Measurements from ENCODE around the gene EAF2.
"Not testable (repeated sequence)": the region's sequence is repeated elsewhere in the genome, so short reads cannot be mapped to it uniquely, and the experiment has no call there.

The EAF2 gene

DNA sequence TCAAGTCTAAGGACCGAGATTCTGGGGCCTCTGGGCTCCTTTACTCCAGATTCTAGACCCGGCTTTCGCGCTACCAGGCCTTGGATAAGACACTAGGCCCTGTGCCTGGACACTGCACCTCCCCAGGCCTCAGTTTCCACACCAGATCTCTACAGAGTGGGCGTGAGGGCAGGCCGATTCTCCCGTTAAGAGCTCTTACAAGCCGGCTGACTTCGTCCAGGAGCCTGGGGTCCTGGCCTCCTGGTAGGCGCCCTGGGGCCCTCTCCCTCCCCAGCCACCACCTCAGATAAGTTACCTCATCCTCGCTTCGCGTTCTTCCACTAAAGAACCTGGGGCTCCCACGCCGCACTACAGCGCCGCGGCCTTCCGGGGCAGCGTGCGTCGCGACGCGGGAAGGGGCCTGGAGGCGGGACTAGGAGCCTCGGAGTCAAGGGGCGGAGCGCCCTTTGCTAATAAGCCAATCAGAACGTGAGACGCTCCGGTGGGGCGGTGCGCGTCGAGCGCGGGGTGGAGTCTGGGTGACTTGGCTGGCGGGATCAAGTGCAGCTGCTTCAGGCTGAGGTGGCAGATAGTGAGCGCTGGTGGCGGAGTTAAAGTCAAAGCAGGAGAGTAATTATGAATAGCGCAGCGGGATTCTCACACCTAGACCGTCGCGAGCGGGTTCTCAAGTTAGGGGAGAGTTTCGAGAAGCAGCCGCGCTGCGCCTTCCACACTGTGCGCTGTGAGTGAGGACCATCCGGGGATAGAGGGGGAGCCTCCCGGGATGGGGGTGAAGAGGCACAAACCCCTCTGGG lies at the start of gene EAF2, which contains the start of gene IQCB1:
TSS of gene EAF2 (plus strand) at position 539 of the 794 bp plus-strand sequence. CDS start at position 616, 77 bp downstream.
TSS of gene IQCB1 (minus strand) at position 390 of the 794 bp plus-strand sequence. CDS start 6,100 bp downstream, outside the sequence.
- DNase-seq (ENCODE audit: low spot score): peak; percentile 98

- no peak for DNase-seq (ENCODE audit: low spot score)
These were observed 48.5 kb upstream of the EAF2 start for GRCh38 chr3:121786485-121786884.

- peak; percentile 24 for DNase-seq (ENCODE audit: low spot score)
These were observed 41.9 kb upstream of the EAF2 start for GRCh38 chr3:121793078-121793477.

DNA sequence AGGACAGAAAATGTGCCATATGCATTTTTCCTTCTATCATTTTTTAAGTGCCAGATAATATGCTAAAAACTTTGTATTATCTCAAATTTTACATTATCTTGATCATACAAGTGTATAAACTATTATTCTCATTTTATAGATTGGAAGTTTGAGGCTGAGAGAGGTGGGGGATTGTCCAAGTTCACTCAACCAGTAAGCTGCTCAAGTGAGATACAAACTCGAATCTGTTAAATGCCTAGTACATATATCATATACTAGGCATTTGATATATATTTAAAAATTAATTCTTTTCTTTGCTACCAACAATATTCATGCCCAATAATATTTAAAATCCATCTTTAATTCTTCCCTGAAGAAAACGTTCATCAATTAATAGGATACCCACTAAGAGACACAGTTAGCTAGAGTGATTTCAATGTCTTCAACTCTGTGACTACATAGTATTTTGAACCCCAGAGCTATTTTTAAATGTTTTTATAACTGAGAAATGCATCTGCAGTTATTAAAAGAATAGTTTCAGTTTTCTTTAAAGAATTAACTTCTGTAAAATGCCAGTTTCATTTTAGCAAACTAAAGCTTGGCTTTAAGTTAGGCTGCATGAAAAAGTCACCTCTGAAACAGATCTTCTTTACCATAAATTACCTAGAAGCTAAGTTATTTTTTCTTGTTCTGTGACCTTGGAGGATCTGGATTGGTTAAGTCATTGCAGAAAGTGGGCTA lies 40.6 kb upstream of the EAF2 start:
- peak; percentile 43 for DNase-seq (ENCODE audit: low spot score)

DNA sequence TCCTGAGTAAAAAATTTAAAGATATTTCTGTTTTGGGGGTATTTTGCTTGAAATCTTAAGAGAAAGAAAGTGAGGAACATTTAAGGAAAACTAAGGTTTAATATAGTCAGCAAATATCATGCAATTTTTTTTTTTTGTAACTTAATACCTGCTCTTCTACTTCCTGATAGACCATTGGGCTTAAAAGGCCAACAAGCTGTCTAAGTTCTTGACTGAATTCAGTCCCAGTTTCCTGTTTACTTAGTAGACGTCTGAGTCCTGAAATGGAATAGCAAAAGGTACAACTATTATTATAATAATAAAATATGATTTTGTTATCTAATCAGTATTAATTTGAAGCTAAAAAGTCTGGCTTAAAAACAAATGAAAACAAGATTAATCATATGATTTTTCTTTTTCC lies 38.0 kb upstream of the EAF2 start:
- DNase-seq (ENCODE audit: low spot score): no peak

GRCh38 chr3:121800906-121801305 lies 34.1 kb upstream of the EAF2 start:
- DNase-seq (ENCODE audit: low spot score): no peak

GRCh38 chr3:121803771-121804320 lies 31.2 kb upstream of the EAF2 start:
- no peak for DNase-seq (ENCODE audit: low spot score)

DNA sequence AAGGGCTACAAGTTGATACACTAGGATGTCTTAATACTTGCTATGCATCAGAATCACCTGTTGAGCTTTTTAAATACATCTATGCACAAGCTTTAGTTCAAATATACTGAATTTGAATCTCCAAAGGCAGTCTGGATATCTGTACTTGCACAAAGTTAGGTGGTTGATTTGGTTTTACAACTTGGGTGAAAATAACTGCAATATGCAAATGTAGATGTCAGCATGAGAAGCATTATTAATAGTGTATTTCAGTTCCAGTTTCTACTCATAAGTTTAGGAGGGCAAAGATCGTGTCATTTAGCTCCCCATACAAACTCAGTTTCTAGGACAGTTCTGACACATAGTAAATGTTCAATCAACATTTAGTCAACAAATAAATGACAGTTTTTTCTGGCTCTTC lies 25.8 kb upstream of the EAF2 start:
- DNase-seq (ENCODE audit: low spot score): peak; percentile 70

GRCh38 chr3:121817753-121818152 lies 17.3 kb upstream of the EAF2 start:
- no peak for DNase-seq (ENCODE audit: low spot score)

DNA sequence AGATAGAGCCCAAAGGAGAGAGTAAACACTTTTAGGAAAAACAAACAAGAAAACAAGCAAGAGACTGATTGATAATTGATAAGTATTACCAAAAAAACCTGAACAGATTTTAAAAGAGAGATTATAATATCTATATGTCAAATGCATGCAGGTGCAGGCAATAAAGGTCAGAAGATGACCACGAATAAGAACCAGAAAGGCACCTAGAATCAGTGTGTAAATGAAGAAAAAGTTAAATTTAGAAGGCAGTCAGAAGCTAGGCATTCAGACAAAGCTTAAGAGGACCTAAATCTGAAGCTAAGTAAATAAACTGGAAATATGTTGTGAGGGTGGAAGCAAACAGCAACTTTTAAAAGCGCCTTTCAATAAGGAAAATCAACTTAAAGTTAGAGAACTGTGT lies 16.4 kb upstream of the EAF2 start:
- no peak for DNase-seq (ENCODE audit: low spot score)

DNA sequence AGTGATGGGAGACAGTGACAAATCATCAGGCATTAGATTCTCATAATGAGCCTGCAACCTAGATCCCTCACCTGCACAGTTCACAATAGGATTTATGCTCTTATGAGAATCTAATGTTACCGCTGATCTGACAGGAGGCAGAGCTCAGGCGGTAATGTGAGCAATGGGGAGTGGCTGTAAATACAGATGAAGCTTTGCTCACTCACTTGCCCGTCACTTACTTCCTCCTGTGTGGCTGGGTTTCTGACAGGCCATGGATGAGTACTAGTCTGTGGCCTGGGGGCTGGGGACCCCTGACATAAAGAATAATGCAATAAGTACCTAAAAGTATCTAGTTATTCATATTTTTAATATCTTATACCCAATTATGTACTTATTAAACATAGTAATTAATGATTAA lies 15.8 kb upstream of the EAF2 start:
- no peak for DNase-seq (ENCODE audit: low spot score)

DNA sequence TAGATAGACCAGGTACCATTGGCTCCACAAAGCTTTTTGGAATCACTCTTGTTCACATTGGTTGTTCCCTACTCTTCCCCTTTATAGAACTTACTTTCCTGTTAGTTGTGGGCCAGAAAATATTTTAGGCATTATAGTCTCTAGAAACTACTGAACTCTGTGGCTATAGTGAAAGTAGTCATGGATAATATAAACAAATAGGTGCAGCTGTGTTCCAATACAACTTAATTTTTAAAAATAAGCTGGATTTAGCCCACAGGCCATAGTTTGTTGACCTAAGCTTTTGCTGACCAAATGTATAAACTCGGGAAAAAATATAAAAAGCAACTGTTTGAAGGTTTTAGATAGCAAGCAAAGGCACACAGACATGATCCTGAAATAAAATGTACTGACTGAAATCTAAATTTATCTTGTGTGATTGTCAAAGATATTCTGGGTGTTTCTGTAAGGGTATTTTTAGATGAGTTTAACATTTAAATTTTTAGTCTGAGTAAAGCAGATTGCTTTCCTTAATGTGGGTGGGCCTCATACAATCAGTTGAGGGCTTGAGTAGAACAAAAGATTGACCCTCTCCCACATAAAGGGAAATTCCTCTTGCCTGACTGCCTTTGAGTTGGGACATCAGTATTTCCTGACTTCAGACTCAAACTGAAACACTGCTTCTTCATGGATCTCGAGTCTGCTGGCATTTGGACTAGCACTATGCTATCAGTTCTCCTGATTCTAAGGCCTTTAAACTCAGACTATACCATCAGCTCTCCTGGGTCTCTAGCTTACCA lies 13.4 kb upstream of the EAF2 start:
- no peak for DNase-seq (ENCODE audit: low spot score)

- no peak for DNase-seq (ENCODE audit: low spot score)
These were observed 12.0 kb upstream of the EAF2 start for GRCh38 chr3:121822973-121823372.

GRCh38 chr3:121834157-121834670 lies 795 bp upstream of the EAF2 start:
- peak; percentile 32 for DNase-seq (ENCODE audit: low spot score)

- no peak for DNase-seq (ENCODE audit: low spot score)
These were observed 424 bp downstream of the EAF2 start for GRCh38 chr3:121835465-121835801.

GRCh38 chr3:121836064-121836463 lies 1.1 kb downstream of the EAF2 start:
- DNase-seq (ENCODE audit: low spot score): peak; percentile 38

- DNase-seq (ENCODE audit: low spot score): no peak
These were observed 1.5 kb downstream of the EAF2 start for GRCh38 chr3:121836481-121836880.

DNA sequence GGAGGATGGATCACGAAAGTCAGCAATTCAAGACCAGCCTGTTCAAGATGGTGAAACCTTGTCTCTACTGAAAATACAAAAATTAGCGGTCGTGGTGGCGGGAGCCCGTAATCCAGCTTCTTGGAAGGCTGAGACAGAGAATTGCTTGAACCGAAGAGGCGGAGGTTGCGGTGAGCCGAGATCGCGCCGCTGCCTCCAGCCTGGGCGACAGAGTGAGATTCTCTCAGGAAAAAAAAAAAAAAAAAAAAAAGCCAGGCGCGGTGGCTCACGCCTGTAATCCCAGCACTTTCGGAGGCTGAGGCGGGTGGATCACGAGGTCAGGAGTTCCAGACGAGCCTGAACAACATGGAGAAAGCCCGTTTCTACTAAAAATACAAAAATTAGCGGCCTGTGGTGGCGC lies 5.0 kb downstream of the EAF2 start:
- no peak for DNase-seq (ENCODE audit: low spot score)

GRCh38 chr3:121844892-121845291 lies 9.9 kb downstream of the EAF2 start:
- DNase-seq (ENCODE audit: low spot score): no peak

DNA sequence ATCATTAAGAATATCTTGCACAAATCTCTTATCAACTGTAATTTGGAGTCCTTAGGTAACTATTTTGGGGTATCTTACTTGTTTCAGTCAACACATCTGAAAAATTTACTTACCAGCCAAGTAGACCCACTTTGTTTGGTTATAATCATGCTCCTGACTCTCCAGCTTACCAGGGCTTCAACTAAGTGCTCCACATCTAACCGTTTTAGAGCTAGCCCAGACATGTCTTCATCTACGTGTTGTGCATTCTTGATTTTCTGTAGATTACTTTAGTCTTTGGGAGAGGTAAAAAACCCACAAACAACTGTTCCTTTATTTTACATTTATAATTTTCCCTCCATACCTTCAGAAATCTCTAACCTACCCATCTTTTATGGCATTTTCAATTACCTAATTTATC lies 17.2 kb downstream of the EAF2 start:
- no peak for DNase-seq (ENCODE audit: low spot score)

DNA sequence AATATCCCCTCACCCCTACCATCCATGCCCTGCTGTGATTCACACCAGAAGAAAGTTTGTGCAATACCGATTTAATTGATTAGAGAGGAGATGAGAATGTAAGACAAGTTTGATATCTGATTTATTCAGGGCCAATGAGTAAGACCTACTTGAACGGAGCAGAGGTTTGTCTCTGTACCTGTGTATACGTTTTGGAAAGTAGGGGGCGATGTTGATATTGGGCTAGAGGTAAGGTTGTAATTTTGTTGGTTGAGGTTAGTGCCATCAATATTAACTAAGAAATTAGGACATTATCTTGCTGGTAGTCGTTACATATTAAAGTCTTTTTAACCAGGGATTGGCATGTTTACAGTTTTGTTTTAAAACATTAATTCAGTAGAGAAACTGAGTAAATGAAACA lies 20.5 kb downstream of the EAF2 start:
- DNase-seq (ENCODE audit: low spot score): peak; percentile 49

DNA sequence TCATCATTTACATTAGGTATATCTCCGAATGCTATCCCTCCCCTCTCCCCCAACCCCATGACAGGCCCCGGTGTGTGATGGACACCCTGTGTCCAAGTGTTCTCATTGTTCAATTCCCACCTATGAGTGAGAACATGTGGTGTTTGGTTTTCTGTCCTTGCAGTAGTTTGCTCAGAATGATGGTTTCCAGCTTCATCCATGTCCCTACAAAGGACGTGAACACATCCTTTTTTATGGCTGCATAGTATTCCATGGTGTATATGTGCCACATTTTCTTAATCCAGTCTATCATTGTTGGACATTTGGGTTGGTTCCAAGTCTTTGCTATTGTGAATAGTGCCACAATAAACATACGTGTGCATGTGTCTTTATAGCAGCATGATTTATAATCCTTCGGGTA lies 22.8 kb downstream of the EAF2 start:
- DNase-seq (ENCODE audit: low spot score): not testable (repeated sequence)
